Lower leg skin (tissue), 3 donors: ENCODE measurements around the gene GGACT.

Experiments used
- CTCF ChIP-seq, 3 donors: fragments of 450-650 bp; IDR thresholded peaks; one replicate each; pipeline ENCODE4 v1.5.1; 2016; ENCODE audit warnings: antibody characterized with exemption in 3 of 3, mild to moderate bottlenecking in 3 of 3, moderate library complexity in 2 of 3
- POLR2A ChIP-seq, 2 donors: fragments of 450-650 bp; IDR thresholded peaks; one replicate each; pipeline ENCODE4 v1.6.1; 2016 to 2017; ENCODE audit warnings: antibody characterized with exemption in 2 of 2, mild to moderate bottlenecking in 1 of 2, moderate library complexity in 1 of 2

- TF ChIP-seq CTCF (IDR thresholded peaks at IDR 0.05): no peak
- no peak for TF ChIP-seq POLR2A (IDR thresholded peaks at IDR 0.05)
Measured at GRCh38 chr13:100620792-100621191, 32.2 kb upstream of the GGACT start.
